HepG2 (cell line): ENCODE measurements around the gene CMTM1. TPM values are rescaled to one million over a fixed set of nuclear protein-coding genes. Genes with fewer than 3 reads are reported as not detected.

Experiments used
- CBX1 ChIP-seq: IDR thresholded peaks from one replicate; pipeline ENCODE4 v1.6.1; 2016; ENCODE audit warnings: antibody characterized with exemption, low read depth
- DBP ChIP-seq: sonication (generic); formaldehyde crosslinking; IDR thresholded peaks from 2 replicates; pipeline ENCODE4 v1.4.0; 2020; ENCODE audit warnings: missing genetic modification reagents; ENCODE audit errors: not compliant biosample characterization
- DMAP1 ChIP-seq: IDR thresholded peaks from 2 replicates; pipeline ENCODE4 v1.6.1; 2016
- ELF1 ChIP-seq: sonication (generic); formaldehyde crosslinking; IDR thresholded peaks from 2 replicates; pipeline ENCODE4 v1.4.0; 2020; ENCODE audit warnings: missing genetic modification reagents
- FOXK2 ChIP-seq: fragments of 450-650 bp; IDR thresholded peaks from 2 replicates; pipeline ENCODE4 v1.6.1; 2016
- GABPA ChIP-seq, 2 experiments: IDR thresholded peaks; 2 replicates each; pipeline ENCODE4 v1.6.1; 2011 to 2016; ENCODE audit warnings: low read depth in 2 of 2, low read length in 1 of 2, missing biosample characterization in 1 of 2, missing genetic modification characterization in 1 of 2
- GATA4 ChIP-seq: sonication (generic); IDR thresholded peaks from 2 replicates; pipeline ENCODE4 v1.6.1; 2016; ENCODE audit warnings: antibody characterized with exemption, low read depth, borderline replicate concordance
- HHEX ChIP-seq: IDR thresholded peaks from 2 replicates; pipeline ENCODE4 v1.6.1; 2016; ENCODE audit warnings: control low read depth
- HOXA7 ChIP-seq: sonication (generic); formaldehyde crosslinking; IDR thresholded peaks from 2 replicates; pipeline ENCODE4 v1.8.1; 2022; ENCODE audit warnings: mild to moderate bottlenecking, missing genetic modification reagents, moderate library complexity
- MAFF ChIP-seq: IDR thresholded peaks from 2 replicates; pipeline ENCODE4 v1.6.1; 2011; ENCODE audit warnings: low read depth, low read length, improper control_type of control experiment
- MIER3 ChIP-seq: IDR thresholded peaks from 2 replicates; pipeline ENCODE4 v1.6.1; 2016; ENCODE audit warnings: missing compliant biosample characterization, borderline replicate concordance
- NCOA2 ChIP-seq: sonication (generic); formaldehyde crosslinking; IDR thresholded peaks from 2 replicates; pipeline ENCODE4 v1.8.0; 2022; ENCODE audit warnings: inconsistent platforms
- NR2F2 ChIP-seq: IDR thresholded peaks from 2 replicates; pipeline ENCODE4 v1.6.1; 2012; ENCODE audit warnings: low read depth, inconsistent platforms, borderline replicate concordance
- TFAP4 ChIP-seq: sonication (generic); IDR thresholded peaks from 2 replicates; pipeline ENCODE4 v1.6.1; 2016; ENCODE audit warnings: low read depth, borderline replicate concordance
- THAP11 ChIP-seq: IDR thresholded peaks from 2 replicates; pipeline ENCODE4 v1.6.1; 2016; ENCODE audit warnings: missing biosample characterization, missing genetic modification reagents
- XBP1 ChIP-seq: sonication (generic); formaldehyde crosslinking; IDR thresholded peaks from 2 replicates; pipeline ENCODE4 v1.5.0; 2020; ENCODE audit warnings: missing genetic modification reagents
- ZBTB14 ChIP-seq: sonication (generic); formaldehyde crosslinking; IDR thresholded peaks from 2 replicates; pipeline ENCODE4 v1.4.0; 2020; ENCODE audit warnings: missing genetic modification reagents
- ZBTB39 ChIP-seq: sonication (generic); formaldehyde crosslinking; IDR thresholded peaks from 2 replicates; pipeline ENCODE4 v1.5.0; 2020; ENCODE audit warnings: missing genetic modification reagents
- ZC3H13 ChIP-seq: sonication (generic); formaldehyde crosslinking; IDR thresholded peaks from 2 replicates; pipeline ENCODE4 v1.8.1; 2023; ENCODE audit warnings: mild to moderate bottlenecking, missing genetic modification reagents, moderate library complexity
- ZFY ChIP-seq: sonication (generic); formaldehyde crosslinking; IDR thresholded peaks from 2 replicates; pipeline ENCODE4 v1.4.0; 2020; ENCODE audit warnings: missing genetic modification reagents
- ZNF20 ChIP-seq: sonication (generic); formaldehyde crosslinking; IDR thresholded peaks from 2 replicates; pipeline ENCODE4 v1.4.0; 2020; ENCODE audit warnings: mild to moderate bottlenecking, moderate library complexity, missing genetic modification reagents
- ZNF678 ChIP-seq: sonication (generic); formaldehyde crosslinking; IDR thresholded peaks from 2 replicates; pipeline ENCODE4 v1.4.0; 2020; ENCODE audit warnings: mild to moderate bottlenecking, missing genetic modification reagents
- polyA plus RNA-seq, 8 experiments: library from polyadenylated mRNA; depleted of rRNA in 3 of 8; stranded (reverse) in 7 of 8; unstranded in 1 of 8; fragments of >200 nt; fragmentation: Illumina TruSeq in 4 of 8; extraction: Trizol in 4 of 8; gene quantifications; 2 replicates each; pipeline versions ENCODE4 v1.2.1 to v1.2.3, GENCODE V29; 2011 to 2016; ENCODE audit warnings: low read depth in 4 of 8, missing spikeins in 1 of 8, mixed read lengths in 1 of 8; ENCODE audit not compliant: insufficient read depth in 1 of 8
- total RNA-seq, 5 experiments: library from RNA; depleted of rRNA; stranded (reverse); fragments of >200 nt; fragmentation: Illumina TruSeq; extraction: Trizol; gene quantifications; 2 replicates each; pipeline ENCODE4 v1.2.3, GENCODE V29; 2016; ENCODE audit warnings: low read depth in 1 of 5
- TF ChIP-seq, protein P1 (sequence below): sonication (generic); formaldehyde crosslinking; IDR thresholded peaks from 2 replicates; pipeline ENCODE4 v1.8.0; 2022; ENCODE audit warnings: mild to moderate bottlenecking, missing genetic modification reagents
- TF ChIP-seq, protein P2 (sequence below): sonication (generic); formaldehyde crosslinking; IDR thresholded peaks from 2 replicates; pipeline ENCODE4 v1.8.0; 2022; ENCODE audit warnings: mild to moderate bottlenecking, missing genetic modification reagents, borderline replicate concordance

The CMTM1 gene
- total and polyA plus RNA-seq, 2 of the 13 experiments (the other 11 are each of a cell fraction or from before 2014, with no cell fraction given), result 1.7 to 2.9 TPM

- TF ChIP-seq ZBTB39 (CRISPR knock-in tag), result 0 out of 2 replicates have a peak, but pooled peaks have one; percentile 63
- no peak for TF ChIP-seq ZNF678 (CRISPR knock-in tag)
- TF ChIP-seq NCOA2, result no peak
- TF ChIP-seq FOXK2, result no peak
- no peak for TF ChIP-seq GATA4
- no peak for TF ChIP-seq GABPA (IDR thresholded peaks at IDR 0.05; ENCODE audit: low read depth, low read length)
- no peak for TF ChIP-seq GABPA (CRISPR knock-in tag; IDR thresholded peaks at IDR 0.05; ENCODE audit: low read depth)
- TF ChIP-seq TFAP4, result no peak
- no peak for TF ChIP-seq MIER3
- TF ChIP-seq, protein P1, sequence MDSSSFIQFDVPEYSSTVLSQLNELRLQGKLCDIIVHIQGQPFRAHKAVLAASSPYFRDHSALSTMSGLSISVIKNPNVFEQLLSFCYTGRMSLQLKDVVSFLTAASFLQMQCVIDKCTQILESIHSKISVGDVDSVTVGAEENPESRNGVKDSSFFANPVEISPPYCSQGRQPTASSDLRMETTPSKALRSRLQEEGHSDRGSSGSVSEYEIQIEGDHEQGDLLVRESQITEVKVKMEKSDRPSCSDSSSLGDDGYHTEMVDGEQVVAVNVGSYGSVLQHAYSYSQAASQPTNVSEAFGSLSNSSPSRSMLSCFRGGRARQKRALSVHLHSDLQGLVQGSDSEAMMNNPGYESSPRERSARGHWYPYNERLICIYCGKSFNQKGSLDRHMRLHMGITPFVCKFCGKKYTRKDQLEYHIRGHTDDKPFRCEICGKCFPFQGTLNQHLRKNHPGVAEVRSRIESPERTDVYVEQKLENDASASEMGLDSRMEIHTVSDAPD (CRISPR knock-in tag), result no peak
- TF ChIP-seq CBX1, result no peak
- TF ChIP-seq, protein P2, sequence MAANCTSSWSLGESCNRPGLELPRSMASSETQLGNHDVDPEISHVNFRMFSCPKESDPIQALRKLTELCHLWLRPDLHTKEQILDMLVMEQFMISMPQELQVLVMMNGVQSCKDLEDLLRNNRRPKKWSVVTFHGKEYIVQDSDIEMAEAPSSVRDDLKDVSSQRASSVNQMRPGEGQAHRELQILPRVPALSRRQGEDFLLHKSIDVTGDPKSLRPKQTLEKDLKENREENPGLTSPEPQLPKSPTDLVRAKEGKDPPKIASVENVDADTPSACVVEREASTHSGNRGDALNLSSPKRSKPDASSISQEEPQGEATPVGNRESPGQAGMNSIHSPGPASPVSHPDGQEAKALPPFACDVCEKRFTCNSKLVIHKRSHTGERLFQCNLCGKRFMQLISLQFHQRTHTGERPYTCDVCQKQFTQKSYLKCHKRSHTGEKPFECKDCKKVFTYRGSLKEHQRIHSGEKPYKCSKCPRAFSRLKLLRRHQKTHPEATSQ (CRISPR knock-in tag), result no peak
- TF ChIP-seq ZNF20 (CRISPR knock-in tag), result no peak
- TF ChIP-seq DBP (CRISPR knock-in tag), result peak; percentile 48
- no peak for TF ChIP-seq THAP11 (CRISPR knock-in tag)
- TF ChIP-seq NR2F2, result no peak
- TF ChIP-seq DMAP1 (CRISPR knock-in tag), result peak; percentile 23; the same call in 1 of the 2 replicates
- no peak for TF ChIP-seq HHEX (CRISPR knock-in tag)
- no peak for TF ChIP-seq ZBTB14
- TF ChIP-seq MAFF, result no peak
- no peak for TF ChIP-seq XBP1 (CRISPR knock-in tag)
- TF ChIP-seq ZC3H13 (CRISPR knock-in tag), result no peak
- TF ChIP-seq ZFY (CRISPR knock-in tag), result peak; percentile 54; the same call in 1 of the 2 replicates
- TF ChIP-seq HOXA7 (CRISPR knock-in tag), result no peak
- TF ChIP-seq ELF1 (CRISPR knock-in tag), result no peak
Observed at GRCh38 chr16:66605177-66605978, 39.1 kb downstream of the CMTM1 start (continued).
